Hematopoietic multipotent progenitor cell treated with erythropoietin and hydrocortisone succinate and interleukin-3 and kit ligand, for 6 days (in vitro differentiated cells): ENCODE results near the gene EFCAB11.
"Not testable (repeated sequence)": the region's sequence is repeated elsewhere in the genome, so short reads cannot be mapped to it uniquely, and the experiment has no call there.

Experiments used
- DNase-seq: peaks from one replicate; pipeline ENCODE4 v3.0.0-alpha.2; 2015

The EFCAB11 gene

DNA sequence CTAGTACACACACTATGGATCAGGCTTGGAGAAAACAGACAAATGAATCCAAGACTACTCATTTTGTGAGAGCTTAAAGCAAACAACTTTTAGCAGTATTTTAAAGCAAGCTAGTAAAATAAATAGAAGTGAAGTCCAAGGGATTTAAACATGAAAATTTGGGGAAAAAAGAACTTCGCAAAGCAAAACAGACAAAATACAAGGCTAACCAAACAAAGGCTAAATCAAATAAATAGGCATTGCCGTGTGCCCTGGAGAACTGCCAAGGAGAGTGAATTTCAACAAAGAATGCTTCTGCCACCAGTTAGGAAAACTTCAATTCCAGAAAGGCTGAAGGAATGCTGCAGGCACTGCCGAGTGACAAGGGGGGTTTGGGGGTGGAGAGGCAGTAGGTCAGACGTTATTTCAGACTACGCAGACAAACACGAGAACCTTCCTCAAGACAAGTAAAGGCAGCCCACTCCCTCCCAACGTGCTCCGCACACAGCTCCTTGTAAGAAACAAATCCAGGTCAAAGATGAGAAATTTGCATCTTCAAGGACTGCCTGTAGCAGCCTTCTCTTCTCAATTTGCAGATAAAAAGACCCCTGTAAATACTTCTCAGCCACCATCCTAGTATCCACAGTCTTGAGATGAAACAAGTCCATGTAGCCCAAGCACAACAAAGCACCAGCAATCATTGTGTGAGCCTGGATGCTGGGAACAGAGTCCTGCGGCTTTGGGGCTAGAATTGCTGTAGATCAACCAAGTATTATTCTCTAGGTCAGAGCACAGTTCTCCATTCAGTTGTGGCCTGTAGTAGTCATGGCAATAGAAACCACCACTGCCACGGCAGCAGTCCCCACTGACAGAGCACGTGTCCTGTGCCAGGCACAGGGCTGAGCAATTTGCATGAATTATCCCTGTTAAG, 43.3 kb downstream of the EFCAB11 start:
- DNase-seq = peak; percentile 12

DNA sequence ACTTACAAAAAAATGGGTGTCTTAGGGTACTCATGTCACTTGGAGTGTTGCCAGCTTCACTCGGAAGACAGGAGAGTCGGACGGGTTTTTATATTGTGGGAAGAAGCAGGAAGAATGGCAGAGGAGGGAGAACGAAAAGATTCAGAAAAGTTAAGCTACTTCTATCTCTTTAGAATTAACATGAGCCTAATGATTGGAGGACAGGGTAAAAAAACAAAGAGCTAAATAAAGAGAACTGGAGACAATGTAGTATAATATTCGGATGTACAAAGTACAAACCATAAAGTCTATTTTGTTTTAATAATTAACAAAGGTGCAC, 43.9 kb downstream of the EFCAB11 start:
- no peak for DNase-seq

DNA sequence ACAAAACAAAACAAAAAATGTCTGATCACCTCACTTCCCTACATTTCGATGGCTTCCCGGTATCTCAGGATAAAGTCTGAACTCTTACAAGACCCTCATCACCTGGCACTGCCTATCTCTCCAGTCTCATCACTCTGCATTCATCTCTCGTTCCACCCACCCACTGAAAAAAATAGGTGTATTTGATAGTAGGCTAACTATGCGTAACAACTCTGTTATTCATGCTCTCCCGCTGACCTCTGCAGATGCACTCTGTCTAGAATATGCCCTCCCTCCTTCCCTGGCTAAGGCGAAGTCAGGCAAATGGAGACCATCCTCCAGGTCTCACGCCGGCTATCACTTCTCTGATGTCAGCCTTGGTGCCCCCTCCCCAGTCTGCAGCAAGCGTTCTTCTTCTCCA, 44.9 kb downstream of the EFCAB11 start:
- no peak for DNase-seq

DNA sequence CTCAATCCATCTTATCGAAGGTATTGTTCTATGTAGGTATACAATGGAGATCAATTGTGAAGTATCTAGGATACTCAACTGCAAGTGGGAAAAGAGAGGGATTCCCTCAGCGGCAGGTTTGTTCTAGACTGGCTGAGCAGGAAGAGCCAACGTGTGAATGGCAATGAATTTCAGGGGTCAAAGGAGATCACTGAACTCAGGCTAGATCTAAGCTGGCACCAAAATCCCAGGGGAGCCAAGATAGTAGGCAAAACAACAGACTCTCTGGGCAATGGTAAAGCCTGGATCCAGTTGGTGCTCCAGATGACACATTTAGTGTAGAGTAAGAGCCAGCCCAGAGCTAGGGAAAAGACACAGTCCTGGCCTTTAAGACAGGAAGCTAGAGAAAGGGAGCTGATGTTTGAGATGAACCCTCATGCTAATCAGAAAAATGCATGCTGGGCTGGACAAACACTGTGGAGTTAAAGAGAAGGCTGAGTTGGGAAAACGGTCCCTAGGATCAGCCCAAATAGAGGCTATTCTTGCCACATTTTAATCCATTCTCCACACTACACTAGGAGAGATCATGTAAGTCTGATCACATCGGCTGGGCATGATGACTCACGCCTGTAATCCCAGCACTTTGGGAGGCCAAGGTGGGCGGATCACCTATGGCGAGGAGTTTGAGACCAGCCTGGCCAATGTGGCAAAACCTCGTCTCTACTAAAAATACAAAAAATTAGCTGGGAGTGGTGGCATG, 45.6 kb downstream of the EFCAB11 start:
- no peak for DNase-seq

DNA sequence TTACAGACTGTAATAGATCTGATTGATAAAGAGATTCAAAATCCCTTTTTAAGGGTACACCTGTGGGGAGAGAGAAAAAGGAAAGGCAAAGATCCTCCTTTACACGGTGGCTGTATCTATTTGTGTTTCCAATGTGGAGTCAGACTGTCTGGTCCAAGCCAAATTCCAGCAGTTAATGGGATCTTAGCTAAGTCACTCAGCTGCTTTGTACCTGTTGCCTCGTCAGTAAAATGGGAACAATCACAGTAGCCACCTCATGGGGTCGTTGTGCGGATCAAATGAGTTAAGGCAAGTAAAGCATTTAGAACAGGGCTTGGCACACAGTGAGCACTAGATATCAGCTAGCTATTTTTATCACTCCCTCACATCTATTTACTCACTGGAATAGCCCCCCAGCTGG, 46.9 kb downstream of the EFCAB11 start:
- no peak for DNase-seq

DNA sequence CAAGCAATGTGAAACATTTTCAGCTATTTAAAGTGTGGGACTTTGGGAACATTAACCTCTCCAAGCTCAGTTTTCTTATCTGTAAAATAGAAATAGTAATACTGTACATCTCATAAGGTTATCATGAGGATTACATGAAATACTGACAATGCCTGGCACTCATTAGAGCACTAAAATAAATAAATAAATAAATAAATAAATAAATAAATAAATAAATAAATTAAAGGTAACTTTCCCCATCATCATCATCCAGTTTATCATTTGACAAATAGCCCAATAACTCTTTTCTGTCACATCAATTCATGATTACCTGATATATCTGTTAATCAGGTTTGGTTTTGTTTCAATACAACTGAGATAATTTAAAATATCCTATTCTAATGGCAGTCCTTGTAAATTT, 48.5 kb downstream of the EFCAB11 start:
- DNase-seq = no peak

DNA sequence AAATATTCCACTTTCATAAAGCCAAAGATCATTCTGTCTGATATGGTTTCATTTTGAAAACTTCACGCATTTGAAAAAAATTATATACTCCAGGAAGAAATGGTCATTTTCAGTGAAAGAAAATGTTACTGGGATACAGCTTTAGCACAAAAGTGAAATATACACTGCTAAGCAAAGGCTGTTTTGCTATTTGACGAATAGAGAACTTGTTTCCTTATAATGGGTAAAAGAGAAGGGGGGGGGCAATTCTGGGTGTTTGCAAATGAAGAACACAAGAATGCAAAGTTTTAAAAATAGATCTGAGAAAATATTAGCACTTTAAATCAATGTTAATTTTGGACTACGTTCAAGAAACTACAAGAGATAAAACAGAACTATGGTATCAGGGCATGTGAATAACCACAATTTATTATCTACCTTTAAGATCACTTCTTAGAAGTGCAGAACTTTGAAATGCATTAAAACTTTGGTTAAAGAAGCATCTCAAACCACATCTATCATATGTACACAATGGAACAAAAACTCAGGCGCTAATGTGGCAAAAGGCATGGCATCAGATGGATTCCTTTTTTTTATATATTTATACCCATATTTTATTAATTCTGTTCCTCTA, 51.1 kb downstream of the EFCAB11 start:
- no peak for DNase-seq

DNA sequence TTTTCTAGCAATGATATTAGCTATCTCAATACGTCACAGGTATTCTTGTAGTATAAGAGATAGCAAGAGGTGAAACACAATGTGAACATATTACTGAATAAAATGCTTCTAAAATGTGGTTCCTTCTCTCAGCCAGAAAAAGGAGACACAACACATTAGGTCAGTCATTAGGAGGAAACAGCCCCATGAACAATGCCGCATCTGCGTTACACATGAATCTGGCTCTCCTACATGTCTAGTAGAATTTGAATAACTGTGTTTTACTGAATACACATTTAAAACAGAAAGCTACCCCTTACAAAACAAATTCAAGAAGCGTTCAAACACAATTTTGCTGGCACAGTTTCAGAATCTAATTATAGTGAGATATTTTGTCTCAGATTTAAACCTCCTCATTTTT, 51.6 kb downstream of the EFCAB11 start:
- no peak for DNase-seq

DNA sequence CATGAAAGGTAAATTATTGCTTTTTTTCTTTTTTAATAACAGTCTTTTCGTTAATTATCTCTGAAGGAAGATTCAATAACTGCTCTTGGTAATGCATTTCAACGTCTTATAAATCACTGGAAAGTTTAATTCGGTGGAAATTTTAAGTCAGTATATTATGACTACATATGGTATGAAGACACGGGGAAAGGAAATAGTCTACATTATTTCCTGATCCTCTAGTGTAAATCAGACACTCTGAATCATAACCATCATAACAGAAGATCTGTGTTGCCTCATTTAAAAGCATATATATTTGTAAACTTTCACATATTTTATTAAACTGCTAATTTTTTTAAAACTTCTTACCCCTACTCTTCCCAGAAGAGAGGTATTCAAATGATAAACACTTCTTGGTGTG, 53.7 kb downstream of the EFCAB11 start:
- no peak for DNase-seq

DNA sequence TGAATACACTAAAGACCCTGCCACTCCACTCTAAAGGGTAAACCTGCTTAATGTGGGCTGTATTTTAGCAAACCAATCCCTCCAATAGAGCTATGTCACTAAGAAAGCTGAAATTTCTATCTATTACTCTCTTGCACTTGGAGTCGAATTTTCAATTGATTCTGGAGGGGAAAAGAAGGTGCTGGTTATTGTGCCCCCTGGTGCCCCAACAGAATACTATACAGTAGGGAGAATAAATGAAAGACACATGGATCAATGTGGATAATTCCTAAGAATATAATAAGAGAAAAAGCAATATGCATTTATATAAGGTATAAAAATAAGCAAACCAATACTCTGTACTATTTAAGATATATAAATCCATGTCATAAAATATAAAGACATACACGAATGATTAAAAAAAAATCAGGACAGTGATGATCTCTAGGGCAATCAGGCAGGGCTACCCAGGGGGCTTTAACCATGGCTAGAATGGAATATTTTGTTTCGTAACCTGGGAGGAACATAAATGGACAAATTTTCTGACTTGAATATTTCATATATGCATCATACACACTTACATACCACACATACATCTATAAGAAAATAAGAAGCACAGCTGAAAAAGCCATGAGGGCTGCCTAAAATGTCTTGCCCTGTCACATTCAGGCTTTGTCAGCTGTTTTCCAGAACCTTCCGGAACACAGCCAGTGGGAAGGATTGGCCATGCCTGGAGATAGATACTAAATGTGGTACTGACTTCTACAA, 54.4 kb downstream of the EFCAB11 start:
- peak; percentile 58 for DNase-seq

DNA sequence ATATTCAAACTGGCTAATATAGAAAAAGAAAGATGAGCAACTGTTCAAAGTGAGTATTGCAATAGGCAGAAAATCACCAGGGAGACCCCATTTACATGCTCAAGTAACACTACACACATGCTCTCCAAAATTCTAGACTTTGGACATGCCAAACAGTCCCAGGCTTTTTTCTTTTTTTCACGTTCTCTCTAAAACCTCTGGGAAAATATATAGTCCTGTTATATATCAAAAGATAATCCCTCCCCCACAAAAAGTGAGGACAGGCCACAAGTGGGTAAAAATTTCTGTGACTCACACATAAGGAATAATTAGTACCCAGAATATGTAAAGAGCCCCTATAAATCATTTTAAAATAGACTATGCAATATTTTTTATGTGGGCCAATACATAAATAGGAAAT, 55.2 kb downstream of the EFCAB11 start:
- no peak for DNase-seq

DNA sequence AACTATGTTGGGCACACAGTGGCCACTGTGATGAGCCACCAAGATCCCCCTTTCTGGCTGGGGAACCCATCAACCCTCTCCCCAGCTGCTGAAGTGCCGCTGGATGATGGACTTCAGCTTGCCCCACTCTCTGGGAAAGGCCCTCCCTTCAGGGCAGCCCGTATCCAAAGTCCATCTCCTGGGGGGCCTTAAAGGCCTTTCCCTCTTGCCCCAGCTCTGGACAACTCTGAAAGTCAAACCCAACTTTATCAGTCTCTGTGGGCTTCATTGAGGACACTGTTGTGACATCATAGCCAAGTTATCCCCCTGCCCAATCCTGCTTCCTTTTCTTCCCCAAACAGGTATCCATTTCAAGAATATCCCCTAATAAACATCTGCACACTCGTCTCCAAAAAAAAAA, 61.1 kb downstream of the EFCAB11 start:
- not testable (repeated sequence) for DNase-seq

DNA sequence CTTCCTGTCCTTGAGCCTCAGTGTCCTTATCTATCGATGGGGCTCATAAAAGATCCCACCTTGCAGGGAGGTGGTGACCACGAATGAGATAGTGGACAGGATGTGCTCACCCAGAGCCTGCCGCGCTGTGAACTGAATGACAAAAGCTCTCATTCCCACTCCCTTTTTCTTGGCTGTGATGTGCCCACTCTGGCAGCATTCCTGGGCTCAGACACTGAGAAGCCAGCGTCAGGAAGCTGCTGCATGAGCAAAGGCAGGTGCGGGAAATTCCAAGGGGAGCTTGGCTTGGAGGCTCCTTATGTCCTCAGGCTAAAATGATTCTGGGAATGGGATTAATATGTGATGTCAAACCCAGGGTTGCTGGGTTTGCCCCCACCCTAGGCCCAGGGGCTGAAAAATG, 61.6 kb downstream of the EFCAB11 start:
- peak; percentile 7 for DNase-seq

DNA sequence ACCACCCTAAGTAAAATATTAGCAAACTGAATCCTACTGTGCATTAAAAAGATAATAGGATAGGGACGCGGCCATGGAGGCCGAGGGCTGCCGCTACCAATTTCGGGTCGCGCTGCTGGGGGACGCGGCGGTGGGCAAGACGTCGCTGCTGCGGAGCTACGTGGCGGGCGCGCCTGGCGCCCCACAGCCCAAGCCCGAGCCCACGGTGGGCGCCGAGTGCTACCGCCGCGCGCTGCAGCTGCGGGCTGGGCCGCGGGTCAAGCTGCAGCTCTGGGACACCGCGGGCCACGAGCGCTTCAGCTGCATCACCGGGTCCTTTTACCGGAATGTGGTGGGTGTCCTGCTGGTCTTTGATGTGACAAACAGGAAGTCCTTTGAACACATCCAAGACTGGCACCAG, 62.8 kb downstream of the EFCAB11 start:
- not testable (repeated sequence) for DNase-seq

DNA sequence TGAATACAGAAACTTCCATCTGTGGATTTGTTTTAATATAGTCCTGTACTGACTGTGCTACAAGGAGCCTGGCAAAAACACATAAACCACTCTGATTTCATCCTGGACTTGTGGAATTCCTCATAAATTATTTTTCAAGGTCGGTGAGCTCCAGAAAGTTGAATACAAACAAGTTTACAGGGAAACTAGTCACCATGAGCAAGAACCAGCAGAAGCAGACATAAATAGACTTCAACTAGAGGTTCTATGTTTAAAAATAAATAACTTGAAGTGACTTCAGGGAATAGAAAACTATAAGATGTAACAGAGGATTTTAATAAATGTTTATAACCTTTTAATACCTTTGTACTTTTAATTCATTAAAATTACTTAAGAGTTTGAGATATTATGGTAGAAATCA, 63.5 kb downstream of the EFCAB11 start:
- no peak for DNase-seq

DNA sequence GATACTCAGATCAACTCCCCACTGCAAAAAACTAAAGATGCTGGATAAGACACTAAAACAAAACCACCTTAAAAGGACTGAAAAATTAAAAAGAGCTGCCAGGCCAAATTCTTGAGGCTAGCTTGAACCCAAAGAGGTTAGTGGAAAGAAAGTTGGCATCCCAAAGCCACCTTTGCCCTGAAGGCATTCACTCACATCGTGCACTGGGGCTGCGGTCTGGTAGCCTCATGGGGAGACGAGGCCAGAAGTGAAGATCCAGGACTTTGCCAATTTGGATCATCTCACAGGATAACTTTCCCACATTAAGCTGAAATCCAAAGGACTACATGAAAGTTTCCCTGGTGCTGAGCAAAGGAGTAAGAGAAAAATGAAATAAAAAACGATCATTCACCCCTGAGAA, 63.9 kb downstream of the EFCAB11 start:
- no peak for DNase-seq

DNA sequence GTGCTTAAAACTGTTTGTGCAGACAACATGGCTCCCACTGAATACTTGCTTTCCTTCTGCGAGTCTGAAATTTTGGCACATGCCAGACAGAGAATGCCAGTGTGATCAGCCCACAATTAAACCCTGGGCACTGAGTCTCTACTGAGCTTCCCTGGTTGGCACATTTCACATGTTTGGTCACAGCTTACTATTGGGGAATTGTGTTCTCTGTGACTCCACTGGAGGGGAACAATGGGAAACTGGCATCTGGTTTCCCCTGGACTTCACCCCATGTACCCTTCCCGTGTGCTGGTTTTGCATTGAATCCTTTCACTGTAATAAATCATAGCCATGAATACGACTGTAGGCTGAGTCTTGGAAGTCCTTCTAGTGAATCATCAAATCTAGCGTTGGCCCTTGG, 64.9 kb downstream of the EFCAB11 start:
- DNase-seq = no peak

DNA sequence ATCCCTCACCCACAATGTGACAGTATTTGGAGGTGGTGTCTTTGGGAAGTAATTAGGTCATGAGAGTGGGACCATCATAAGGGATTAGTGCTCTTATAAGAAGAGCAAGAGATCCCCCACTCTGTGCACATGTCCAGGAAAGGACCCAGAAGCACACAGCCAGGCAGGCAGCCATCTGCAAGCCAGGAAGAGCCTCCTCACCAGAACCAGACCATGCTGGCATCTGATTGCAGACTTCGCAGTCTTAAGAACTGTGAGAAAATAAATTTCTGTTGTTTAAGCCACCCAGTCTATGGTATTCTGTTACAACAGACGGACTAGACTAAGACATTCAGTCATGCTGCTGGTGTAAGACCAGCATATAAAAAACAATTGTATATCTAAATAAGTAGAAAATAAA, 69.8 kb downstream of the EFCAB11 start:
- no peak for DNase-seq

DNA sequence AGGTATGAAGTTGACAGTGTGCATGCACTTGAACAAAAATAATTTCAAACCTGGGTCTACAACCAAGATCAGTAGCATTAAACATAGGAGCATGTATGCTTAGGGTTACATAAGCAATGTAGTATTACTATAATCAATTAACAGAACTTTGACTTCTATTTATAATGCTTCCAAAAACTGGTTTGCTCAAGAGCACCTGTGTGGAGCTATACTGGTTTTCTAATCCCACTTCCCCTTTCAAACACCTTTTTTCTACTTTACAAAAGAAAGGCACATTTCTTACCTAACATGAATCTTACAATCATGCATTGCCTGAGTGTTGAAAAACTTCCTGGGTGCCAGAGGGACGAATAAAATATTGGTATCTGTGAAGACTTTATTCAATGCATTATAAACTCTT, 72.7 kb downstream of the EFCAB11 start:
- DNase-seq = no peak

DNA sequence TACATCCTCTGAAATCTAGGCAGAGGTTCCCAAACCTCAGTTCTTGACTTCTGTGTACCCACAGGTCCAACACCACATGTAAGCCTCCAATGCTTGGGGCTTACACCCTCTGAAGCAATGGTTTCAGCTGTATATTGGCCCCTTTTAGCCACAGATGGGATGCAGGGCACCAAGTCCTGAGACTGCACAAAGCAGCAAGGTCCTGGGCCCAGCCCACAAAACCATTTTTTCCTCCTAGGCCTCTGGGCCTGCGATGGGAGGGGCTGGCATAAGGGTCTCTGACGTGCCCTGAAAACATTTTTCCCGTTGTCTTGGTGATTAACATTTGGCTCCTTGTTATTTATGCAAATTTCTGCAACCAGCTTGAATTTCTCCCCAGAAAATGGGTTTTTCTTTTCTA, 80.4 kb downstream of the EFCAB11 start:
- DNase-seq = not testable (repeated sequence)

DNA sequence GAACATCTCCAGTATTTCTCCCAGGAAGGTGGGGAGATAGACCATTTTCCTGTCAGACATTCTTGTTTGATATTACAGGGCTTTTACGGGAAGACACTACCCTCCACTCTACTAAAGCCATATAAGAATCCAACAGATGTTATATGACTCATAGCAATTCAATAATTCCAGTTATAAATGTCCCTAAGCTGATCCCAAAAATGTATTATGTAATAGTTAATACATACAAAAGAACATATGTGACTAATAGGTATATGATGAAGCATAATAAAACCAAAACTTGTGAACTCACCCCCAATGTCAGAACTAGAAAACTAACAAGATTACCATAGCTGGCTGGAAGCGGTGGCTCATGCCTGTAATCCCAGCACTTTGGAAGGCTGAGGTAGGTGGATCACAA, 84.2 kb downstream of the EFCAB11 start:
- DNase-seq = no peak

DNA sequence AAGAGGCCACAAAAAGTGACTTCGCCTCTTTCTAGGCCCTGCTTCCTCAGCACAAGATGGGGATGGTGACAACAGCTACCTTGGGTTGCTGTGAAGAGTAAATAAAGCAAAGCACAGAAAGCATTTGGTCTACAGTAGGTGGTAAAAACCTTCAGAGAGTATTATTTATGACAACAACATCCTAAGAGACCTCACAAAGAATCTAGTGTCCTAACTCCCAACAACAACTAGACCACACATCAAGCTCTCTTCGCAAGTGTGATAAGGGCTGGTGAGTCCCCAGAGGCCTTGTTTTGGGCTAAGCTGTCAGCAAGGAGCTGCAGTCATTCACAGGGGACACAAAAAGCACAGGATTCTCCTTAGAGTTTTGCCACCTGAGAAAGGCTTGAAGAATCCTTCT, 84.9 kb downstream of the EFCAB11 start:
- DNase-seq = no peak

DNA sequence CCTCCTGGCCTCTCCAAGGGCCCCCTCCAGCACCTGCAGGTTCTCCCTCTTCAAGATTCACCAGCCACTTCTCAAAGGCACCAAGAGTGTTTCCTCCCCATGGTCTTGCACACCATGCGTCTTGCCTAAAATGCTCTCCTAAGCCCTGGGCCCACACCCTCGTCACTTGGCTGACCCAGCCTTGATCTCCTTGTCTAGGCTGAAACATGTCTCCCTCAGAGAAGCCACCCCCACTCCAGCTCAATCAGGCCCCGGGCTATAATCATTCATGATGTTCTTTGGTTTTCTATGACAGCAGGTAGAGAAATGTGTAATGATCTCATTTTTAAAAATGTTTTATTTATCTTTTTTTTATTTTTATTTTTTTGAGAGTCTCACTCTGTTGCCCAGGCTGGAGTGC, 88.1 kb downstream of the EFCAB11 start:
- DNase-seq = no peak
